NCI-H1436 (cell line): Measurements from ENCODE around the gene TMEM108.

Experiments
- DNase-seq: peaks from one replicate; lab custom pipeline; 2025; lab: John Stamatoyannopoulos, UW

The TMEM108 gene

DNA sequence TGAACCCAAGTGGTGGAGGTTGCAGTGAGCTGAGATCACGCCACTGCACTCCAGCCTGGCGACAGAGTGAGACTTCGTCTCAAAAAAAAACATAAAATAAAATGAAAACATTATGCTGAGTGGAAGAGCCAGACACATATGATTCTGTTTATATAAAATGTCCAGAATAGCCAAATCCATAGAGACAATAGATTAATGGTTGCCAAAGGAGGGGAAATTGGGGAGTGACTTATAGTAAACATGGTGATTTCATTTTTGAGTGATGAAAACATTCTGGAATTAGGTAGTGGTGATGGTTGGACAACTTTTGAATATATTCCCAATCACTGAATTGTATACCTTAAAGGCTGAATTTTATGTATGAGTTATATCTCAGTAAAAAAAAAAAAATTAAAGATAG is 189.6 kb downstream of the TMEM108 start:
- DNase-seq, result no peak

DNA sequence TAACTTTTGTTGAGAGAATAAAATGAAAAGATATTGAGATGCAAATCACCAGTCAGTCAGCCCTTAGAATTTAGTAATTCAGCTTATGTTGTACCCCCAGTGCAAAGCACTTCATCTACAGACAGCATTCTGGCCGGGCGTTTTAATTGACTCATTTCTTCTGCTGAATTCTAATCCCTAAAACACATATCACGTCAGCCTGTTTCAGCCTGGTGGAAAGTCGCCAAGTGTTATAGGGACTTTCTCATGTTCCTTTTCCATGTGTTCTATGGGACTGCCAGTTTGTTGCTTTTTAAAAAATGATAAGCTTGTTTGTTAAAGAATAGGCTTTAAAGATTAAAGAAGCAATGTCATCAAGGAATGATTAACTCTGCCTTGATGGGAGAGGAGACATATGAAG is 192.0 kb downstream of the TMEM108 start:
- peak; percentile 70 for DNase-seq

DNA sequence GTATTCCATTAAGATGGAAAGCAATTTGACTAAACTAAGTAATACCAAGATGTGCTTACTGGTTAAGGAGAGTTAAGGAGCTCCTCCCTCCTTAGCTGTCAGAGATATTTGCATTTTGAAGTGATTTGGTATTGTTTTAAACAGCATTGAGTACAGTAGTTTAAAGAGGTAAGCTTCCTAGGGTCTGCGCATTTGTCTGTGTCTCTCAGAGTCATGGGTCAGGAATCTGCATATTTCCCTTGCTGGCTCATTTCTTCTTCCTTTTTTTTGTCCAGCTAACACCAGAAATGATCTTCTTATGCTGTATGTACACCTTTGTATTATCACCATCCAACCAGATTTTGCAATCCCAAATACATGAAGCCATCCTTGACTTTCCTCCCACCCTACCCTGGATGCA is 198.7 kb downstream of the TMEM108 start:
- DNase-seq, result no peak

DNA sequence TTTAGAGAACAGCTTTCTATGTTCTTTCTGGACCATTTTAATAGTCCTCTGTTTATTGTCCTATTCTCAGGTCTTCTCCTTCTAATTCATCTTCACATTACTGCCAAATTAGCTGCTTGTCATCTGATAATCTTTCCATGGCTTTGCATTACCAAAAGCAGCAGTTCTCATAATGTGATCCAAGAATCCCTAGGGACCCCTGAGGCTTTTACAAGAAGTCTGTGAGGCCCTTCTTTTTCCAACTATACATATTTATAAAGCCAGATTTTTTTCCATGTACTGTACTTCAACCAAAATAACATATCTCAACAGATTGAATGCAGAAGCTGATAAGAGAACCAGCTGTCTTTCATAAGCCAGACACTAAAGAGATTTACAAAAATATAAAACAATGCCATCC is 199.2 kb downstream of the TMEM108 start:
- peak; percentile 16 for DNase-seq

DNA sequence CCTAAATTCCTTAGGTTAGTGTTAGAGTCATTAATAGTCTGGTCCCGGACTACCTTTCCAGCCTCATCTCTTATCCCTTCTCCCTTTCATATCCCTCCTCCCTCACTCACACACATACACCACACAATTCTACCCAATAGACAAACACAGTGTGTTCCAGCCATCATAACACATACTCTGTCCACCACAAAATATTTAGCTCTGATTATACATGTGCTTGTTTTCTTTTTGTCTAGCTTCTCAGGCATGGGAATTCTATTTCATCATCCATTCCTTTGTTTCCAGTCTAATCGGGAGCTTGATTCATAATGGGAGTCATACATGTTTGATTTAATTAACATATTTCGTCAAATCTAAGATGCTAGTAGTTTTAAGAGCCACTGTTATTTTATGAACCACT is 199.8 kb downstream of the TMEM108 start:
- no peak for DNase-seq

DNA sequence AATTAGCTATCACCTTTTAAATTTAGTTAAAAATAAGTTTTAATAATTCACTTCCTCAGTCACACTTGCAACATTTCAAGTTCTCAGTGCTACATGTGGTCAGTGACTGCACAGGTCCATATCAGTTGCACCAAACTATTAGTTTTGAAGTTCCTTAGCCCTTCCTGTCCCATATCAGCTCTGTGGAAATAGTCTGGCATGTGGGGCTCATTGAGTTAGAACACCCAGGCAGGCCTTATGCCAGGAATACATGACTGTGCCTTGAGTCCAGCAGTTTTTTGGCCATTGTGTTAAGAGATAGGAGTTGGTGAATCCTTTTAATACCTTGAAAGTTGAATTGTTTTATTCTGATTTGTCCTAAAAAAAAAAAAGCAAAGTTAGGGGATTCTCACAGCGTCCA is 207.9 kb downstream of the TMEM108 start:
- no peak for DNase-seq

DNA sequence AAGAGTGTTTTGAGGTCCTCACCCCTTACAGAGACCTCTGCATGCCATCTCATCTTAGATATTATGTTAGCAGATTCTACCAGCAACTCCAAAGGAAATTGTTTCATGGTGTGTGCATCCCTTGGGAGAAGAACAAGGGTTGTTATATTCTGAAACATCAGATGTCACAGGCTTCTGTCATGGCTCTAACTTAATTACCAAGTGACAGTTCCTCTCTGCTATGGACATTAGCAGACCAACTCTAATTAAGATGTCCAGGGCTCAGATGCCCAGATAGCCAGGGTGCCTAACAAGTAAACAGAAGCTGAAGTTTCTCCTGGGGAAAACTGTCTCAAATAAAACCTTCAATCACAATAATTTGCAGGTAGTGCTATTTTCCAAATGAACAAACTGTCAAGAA is 208.6 kb downstream of the TMEM108 start:
- DNase-seq, result no peak

DNA sequence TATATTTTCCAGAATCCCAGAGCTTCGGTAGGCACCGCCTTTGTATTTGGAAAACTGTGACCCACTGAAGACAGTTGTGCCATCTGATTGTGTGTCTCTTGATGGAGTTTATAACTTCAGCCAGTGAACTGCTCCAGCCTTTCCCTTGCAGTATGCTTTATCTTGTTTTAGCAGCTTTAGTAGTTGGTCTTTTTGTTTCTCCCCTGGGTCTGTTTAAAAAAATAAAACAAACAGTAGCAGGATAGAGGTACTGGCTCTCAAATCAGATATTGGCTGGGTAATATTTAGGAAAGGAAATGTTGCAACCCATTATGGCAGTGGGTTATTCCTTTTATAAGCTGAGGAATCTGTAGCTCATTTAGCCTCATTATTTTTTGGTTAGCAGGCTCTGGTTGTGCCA is 210.2 kb downstream of the TMEM108 start:
- no peak for DNase-seq

DNA sequence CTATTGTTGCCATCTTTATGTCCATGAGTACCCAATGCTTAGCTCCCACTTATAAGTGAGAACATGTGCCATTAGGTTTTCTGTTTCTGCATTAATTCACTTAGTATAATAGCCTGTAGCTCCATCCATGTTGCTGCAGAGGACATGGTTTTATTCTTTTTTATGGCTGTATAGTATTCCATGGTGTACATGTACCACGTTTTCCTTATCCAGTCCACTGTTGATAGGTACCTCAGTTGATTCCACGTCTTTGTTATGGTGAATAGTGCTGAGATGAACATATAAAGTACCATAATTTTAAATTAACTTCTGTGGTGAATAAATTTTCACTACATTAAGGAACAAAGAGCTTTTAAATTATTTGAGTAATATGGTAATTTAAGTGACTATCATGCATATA is 211.3 kb downstream of the TMEM108 start:
- no peak for DNase-seq

DNA sequence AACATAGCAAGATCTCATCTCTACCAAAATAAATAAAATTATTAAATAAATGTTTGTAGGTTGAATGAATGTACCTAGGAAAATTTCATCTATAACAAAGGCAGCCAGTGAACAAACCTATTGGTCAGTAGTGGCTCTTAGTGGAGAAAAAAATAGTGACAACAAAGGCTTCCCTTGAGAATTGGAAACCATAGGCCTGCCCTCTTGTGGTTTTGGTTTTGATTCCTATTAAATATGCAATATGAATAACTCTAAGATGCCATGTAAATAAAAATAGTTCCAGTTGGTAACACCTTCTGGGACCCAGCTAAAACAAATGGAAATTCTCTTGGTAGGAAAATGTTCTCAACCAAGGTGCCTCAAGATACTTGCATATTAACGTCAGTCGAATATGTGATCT is 216.0 kb downstream of the TMEM108 start:
- no peak for DNase-seq

DNA sequence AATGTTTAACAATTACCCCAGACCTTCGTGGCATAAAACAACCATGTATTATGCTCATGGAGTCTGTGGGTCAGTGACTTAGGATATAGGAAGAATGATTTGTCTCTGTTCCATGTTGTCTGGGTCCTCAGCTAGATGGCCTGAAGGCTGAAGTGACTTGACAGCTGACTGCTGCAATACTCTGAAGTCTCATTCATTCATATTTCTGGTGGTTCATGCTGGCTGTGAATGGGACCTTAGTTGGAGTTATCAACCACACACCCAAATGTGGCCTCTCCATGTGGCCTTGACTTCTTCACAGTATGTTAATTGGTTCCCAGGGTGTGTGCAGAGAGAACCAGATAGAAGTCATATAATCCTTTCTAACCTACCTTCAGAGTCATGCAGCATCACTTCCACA is 216.5 kb downstream of the TMEM108 start:
- DNase-seq, result no peak

DNA sequence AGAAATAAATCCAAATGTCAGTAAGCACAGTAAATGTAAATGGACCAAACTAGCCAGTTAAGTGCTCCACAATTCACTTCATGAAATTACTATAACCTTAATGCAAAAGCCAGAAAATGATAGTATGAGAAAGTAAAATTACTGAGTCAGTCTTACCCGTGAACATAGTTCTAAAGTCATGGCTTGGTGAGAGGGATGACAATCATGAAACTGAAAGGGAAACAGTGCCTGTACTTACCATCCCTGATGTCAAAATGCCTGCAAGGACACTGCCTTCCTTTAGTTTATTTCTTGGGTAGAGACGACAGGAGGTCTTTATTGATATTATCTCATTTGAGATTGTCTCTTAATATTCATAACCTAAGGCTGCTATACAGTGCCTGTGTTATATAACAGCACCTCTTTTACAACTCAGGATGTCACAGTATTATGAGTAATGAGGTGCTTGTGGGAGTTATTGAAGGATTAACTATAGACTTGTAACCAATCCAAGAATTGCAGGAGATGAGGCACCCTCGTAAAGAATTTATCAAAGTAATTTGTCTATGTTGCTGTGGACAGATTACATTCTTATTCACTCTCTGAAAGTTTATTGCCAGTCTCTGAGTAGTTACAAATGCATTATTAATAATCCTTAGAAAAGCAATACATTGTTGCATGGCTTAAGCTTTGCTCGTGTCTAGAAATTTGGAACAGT is 218.7 kb downstream of the TMEM108 start:
- DNase-seq, result no peak

DNA sequence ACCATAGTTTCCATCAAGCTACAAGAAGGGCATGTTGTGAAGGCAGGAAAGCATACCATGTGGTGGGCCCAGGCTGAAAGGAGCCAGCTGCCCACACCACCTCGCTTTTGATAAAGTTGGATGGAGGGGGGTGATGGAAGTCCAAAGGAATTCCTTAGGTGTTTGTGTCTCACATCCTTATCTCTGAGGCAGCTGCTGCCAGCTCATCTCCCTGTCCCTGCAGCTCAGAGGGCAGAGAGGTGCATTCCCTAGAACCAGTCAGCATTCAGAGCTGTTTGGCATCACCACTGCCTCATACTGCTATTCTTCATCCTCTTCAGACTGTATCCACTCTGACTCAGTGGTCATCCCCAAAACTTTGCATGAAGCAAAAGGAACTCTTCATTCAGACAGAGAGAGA is 220.2 kb downstream of the TMEM108 start:
- no peak for DNase-seq

DNA sequence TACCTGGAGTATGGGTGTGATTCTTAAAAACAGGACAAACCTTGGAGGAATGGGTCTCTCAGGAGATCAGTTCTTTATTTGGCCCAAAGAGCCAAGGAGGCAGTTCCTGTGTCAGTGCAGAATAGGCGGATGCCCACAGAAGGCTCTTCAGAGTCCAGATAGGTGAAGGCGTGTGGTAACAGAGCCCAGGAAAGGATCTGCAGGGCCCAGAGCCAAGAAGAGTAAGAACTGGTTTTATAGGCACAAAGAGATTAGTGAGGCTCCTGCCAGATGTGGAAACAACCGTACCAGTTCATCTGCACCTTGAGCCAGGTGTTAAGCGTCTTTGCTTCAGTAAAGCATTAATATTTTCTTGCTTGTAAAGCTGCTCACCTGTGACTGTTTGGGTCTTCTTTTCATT is 221.6 kb downstream of the TMEM108 start:
- DNase-seq, result no peak

DNA sequence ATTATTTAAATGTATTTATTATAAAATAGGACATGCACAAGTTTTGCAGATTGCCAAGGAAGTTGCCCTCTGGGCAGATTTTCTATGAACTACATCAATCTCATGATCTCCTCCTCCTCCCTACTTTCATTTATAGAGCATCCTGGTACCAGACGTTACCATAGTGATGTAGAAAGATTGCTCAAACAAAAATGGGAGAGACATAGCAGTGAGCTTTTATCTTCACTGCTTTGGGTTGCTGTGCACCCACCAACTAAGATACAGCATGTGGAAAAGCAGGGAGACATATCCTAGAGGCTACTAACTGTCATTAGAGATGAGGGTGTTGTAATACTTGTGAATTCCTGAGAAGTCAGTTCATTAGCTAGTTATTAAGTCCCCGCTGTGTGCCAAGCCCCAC is 224.1 kb downstream of the TMEM108 start:
- DNase-seq, result no peak

DNA sequence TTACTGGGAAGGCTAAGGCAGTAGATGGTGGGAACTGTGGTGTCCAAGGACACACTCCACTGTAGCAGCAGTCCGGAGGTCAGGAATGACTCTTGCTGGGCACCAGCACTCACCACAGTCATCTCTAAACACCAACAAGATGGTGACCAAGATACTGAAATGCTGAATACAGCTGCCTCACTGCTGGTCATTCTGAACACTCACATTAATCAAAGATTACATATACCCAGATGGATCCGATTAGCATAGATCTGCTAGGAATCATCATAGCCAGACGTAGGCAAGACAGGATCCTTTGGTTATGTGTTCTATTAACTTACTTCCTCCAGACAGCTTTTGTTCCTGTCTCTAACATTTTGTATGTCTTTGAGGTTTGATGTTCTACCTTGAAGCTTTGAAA is 226.7 kb downstream of the TMEM108 start:
- no peak for DNase-seq

DNA sequence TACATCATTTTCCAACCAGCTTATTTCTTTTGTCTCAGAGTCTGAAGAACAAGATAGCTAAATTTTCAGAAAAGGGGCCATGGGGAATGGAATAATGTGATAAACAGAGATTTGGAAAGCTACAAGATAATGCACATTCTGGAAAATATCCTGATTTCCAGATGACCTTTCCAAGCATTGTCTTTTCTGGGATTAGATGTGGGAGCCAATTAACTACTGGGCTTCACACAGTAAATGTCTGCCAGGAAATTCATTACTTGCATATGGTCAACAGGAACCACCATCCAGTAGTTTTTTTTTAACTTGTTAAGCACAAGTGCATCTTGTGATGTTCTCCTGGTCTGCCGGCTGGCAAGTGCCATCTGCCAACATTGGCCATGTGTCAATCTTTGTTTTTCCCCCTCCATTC is 230.5 kb downstream of the TMEM108 start:
- DNase-seq, result no peak

DNA sequence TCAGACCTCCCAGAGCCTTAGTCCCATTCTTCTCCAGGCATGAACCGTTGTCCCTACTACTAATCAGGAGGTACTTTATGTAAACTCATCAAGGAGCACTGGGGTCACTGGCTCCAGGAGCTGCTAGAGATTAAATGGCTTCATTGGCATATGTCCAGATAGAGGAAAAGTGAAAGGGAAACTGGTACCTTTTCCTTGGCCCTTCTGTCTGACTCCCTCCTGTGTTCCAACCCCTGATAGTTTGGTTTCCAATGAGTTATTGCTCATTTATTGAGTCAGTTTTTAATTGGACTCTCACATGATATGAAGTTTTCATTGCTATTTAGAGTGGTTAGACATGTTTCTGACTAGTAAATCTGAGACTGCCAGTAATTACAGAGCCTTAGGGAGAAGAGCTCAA is 231.2 kb downstream of the TMEM108 start:
- DNase-seq, result no peak

DNA sequence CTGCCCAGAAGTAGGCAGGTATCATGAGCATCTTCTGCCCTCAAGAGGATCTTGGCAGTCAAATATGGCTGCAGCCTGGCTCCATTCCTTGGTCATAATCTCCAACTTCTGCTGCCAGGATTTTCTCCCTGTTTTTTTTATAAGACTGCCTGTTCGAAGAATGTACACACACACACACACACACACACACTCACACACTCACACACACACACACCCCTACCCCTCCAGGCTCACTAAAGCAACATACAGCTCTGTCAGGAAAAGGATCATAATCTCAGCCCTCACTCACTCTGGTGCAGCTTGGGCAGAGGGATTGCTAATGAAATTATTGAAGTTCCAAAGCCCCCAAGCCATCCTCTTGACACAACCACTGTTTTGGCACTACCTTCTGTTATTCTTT is 232.4 kb downstream of the TMEM108 start:
- DNase-seq, result no peak

DNA sequence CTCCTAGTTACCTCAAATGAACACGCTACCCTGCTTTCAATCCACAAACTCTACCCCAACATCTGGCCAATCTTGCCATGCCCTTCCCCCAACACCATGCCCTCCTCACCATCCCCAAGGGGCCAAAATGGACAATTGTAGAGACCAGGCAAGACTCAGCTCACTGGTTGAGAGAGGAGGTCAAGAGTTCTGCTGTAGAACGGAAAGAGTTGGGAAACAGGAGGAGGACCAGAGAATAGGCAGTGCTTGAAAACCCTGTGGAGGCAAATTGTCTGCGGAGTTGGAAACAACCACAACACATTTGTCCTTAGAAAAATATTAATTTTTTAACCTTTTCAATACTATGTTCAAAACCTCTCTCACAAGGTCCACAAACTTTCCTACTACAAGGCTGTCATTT is 232.9 kb downstream of the TMEM108 start:
- no peak for DNase-seq

DNA sequence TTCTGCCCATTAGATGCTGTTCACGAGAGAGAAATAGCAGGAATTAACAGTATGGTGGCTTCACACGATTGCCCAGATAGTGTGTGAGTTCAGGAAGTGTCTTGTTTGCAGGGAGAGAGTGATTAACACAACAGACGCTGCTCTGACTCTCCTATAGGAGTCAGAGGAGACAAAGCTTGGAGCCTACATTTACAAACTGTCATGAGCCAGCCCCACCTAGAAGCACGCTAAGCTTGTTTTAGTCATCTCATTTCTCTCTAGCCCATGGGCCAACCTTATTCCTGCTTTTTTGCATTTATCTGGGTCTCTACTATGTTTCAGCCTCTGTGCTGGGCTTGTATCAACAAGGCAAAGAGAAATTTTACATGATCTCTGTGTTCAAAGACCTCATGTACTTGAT is 233.3 kb downstream of the TMEM108 start:
- no peak for DNase-seq

DNA sequence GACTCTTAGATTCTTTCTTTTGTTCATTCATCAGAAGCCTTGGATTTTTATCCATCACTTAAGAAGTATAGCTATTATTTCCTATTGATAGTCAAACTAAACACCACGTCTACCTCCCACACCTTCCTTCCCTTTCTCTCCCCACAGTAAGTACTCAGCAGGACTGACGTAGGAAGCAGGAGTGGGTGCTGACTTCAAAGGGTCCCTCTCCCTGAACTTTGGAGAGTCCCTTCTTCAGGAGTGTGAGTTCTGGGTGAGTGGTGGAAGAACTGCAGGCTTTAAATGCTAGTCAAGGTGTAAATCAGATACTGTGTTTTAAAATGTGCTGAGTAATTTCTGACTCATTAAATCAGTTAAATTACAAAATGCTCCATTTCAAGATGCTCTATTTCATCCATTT is 235.2 kb downstream of the TMEM108 start:
- no peak for DNase-seq

DNA sequence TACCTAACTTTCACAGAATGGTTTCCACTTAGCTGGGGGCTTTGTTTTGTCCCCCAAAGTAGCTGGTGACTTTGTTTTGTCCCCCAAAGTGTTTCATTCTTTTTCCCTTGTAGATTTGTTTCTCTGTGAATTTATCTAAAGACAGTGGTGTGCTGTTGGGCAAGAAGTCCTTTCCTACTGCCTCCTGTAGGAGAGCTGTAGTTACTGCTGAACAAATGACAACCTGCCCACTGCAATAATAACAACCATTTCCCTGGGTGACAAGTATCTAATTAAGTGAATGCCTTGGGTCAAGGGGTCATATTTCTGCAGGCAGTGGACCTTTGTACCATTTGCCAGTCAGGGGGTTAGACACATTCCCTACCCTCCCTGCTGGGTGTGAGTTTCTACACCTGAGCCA is 236.3 kb downstream of the TMEM108 start:
- no peak for DNase-seq

DNA sequence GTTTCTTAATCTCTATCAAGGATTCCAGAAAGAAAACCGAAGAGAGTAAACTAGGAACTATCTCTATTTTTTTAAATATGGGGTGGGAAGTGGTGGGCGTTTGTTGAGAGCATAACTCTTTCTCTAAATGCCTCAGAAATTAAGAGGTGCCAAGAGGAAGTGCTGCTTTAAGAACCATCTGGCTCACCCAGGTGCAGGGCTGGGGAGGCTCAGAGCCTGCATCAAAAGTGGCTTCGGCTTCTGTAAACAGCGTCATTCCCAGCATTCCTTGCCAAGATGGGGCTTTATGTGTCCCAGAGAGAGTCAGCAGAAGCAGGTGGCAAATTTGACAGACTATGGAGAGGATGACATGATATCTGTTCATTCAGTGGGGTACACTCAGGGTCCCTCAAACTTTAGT is 238.4 kb downstream of the TMEM108 start:
- DNase-seq, result no peak

DNA sequence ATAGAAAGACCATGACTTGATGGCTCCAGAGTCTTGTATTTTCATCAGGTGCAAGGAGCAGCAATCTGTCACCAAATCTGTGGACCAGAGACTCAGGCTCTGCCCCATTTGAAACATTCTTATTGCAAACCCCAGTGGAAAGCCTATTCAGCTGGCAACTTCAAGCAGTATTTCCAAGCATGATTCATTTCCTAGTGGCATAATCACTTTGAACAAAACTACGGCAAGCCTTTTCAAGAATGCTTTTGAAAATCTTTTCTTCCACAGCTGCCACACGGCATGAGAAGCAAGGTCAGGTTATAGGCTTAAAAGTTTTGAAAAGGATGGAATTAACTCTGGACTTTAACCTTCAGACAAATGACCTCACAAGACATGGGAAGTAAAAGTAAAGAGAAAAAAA is 239.6 kb downstream of the TMEM108 start:
- no peak for DNase-seq
